ENCODE measurements around the gene FSTL1. TPM values are rescaled to one million over a fixed set of nuclear protein-coding genes. Genes with fewer than 3 reads are reported as not detected.
A peak's percentile ranks its signal among the peaks of the same experiment; 100 is the strongest.

The FSTL1 gene
- total RNA-seq, 1 donor: 2,074 TPM

DNA sequence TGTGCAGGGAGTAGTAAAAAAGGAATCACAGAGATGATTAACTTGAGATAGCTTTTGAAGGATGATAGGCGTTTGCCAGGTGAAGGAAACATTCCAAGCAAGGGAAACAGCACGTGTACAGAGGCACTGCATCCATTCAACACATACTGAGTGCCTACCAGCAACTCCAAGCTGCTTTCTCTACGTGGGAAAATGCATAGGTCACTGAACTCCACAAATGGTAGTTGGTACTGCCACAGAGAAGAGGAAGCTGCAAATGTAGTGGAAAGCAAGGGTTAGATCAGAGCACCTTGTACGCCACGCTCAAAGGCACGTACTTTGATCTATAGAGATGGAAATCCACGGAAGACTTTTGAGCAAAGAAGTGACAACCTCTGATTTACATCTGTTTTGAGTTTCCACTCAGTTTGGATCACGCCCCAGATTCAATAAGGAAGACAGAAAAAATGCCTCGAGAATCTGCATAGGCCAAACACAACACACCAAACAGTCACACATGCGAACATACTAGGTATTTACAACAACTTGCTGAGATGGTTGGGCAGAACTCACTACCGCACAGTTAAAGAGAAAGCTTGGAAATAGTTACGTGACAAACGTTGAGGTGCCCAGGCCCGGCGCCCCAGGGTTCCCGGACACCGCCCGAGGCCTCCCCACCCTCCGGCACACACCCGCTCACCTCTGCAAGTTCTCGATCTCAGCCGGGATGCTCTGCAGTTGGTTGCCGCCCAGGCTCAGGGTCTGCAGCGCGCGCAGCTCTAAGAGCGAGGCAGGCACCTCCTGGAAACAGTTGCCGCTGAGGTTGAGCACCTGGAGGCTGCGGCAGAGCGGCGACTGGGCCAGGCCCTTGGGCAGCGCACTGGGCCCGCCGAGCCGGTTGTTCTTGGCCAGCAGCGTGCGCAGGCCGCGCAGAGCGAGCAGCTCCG, 102.5 kb downstream of the FSTL1 start:
- DNase-seq (ENCODE audit: insufficient read length, low spot score, missing footprints): peak; percentile 84
- H3K4me1 ChIP-seq (ENCODE audit: insufficient read depth, low read length): peaks cover 28% of the 10 kb centered on the region
- H4K20me1 ChIP-seq (ENCODE audit: insufficient read depth, low read length): peaks cover 32% of the 10 kb centered on the region
- peaks cover 55% of the 10 kb centered on the region for H3K79me2 ChIP-seq (ENCODE audit: insufficient read depth, low read length)
- peak overlapping the region; percentile 82 for H3K27ac ChIP-seq (ENCODE audit: low read depth, low read length)
- no peak for TF ChIP-seq CTCF (IDR thresholded peaks at IDR 0.05; ENCODE audit: extremely low read depth, low read depth, low read length)
- H3K9me3 ChIP-seq (ENCODE audit: low read depth, low read length): no peaks in the 10 kb centered on the region
- H3K4me2 ChIP-seq (ENCODE audit: insufficient read depth, low read length): peak overlapping the region; percentile 88
- peak overlapping the region; percentile 90 for H3K4me3 ChIP-seq (ENCODE audit: insufficient read depth, low read length)
- peak overlapping the region; percentile 69 for H2AFZ ChIP-seq (ENCODE audit: low read length)
- H3K36me3 ChIP-seq (ENCODE audit: insufficient read depth, low read length): peaks cover 6% of the 10 kb centered on the region
- no peaks in the 10 kb centered on the region for H3K27me3 ChIP-seq (ENCODE audit: insufficient read depth, low read length)

- no peak overlapping the region for H3K4me2 ChIP-seq (ENCODE audit: insufficient read depth, low read length)
- no peak for TF ChIP-seq CTCF (IDR thresholded peaks at IDR 0.05; ENCODE audit: extremely low read depth, low read depth, low read length)
- H3K27me3 ChIP-seq (ENCODE audit: insufficient read depth, low read length): no peaks in the 10 kb centered on the region
- H4K20me1 ChIP-seq (ENCODE audit: insufficient read depth, low read length): peaks cover 35% of the 10 kb centered on the region
- H2AFZ ChIP-seq (ENCODE audit: low read length): no peak overlapping the region
- H3K4me1 ChIP-seq (ENCODE audit: insufficient read depth, low read length): peaks cover 13% of the 10 kb centered on the region
- H3K79me2 ChIP-seq (ENCODE audit: insufficient read depth, low read length): peaks cover 92% of the 10 kb centered on the region
- H3K36me3 ChIP-seq (ENCODE audit: insufficient read depth, low read length): peaks cover 6% of the 10 kb centered on the region
- H3K9me3 ChIP-seq (ENCODE audit: low read depth, low read length): no peaks in the 10 kb centered on the region
- peak; percentile 74 for DNase-seq (ENCODE audit: insufficient read length, low spot score, missing footprints)
- H3K27ac ChIP-seq (ENCODE audit: low read depth, low read length): no peak overlapping the region
- no peak overlapping the region for H3K4me3 ChIP-seq (ENCODE audit: insufficient read depth, low read length)
These were observed 106.4 kb downstream of the FSTL1 start for GRCh38 chr3:120344349-120344748.

Other genes with a start within 250 kb of the FSTL1 start
- gene GPR156, start 165.8 kb downstream of the FSTL1 start, total RNA-seq: 0.88 and 1.4 TPM in 2 replicates
- 49.8 and 49.9 TPM in 2 replicates for gene LRRC58, start 101.6 kb downstream of the FSTL1 start, total RNA-seq
- 38.4 and 40.7 TPM in 2 replicates for gene NDUFB4, start 145.3 kb upstream of the FSTL1 start, total RNA-seq
- gene HGD, start 231.2 kb upstream of the FSTL1 start, total RNA-seq: under 0.01 TPM in 2 replicates

Measured in osteoblast (primary cell).